Mononuclear cell (primary cell): Measurements from ENCODE around the gene CYB5R4. TPM values are rescaled to one million over a fixed set of nuclear protein-coding genes. Genes with fewer than 3 reads are reported as not detected.

Source experiments
- H3K27me3 ChIP-seq: 2 replicates; pipeline ENCODE4 v1.6.0; 2011; ENCODE audit warnings: low read length, control low read depth; ENCODE audit not compliant: insufficient read depth
- H3K4me1 ChIP-seq: 2 replicates; pipeline ENCODE4 v1.5.1; 2011; ENCODE audit warnings: mild to moderate bottlenecking, low read length, control low read depth; ENCODE audit not compliant: insufficient read depth
- H3K4me3 ChIP-seq: 2 replicates; pipeline ENCODE4 v1.5.1; 2011; ENCODE audit warnings: mild to moderate bottlenecking, low read length, moderate library complexity
- H3K9me3 ChIP-seq: 2 replicates; pipeline ENCODE4 v1.5.1; 2011; ENCODE audit warnings: low read depth, mild to moderate bottlenecking, control low read depth, low read length
- total RNA-seq: library from RNA; depleted of rRNA; stranded (reverse); fragments of >200 nt; gene quantifications from one replicate; pipeline ENCODE4 v1.2.3, GENCODE V29; 2012

Gene CYB5R4
- total RNA-seq, 1 donor = 26.7 TPM

- no peak overlapping the region for H3K4me3 ChIP-seq
- H3K4me1 ChIP-seq = no peaks in the 10 kb centered on the region
- no peaks in the 10 kb centered on the region for H3K9me3 ChIP-seq
- H3K27me3 ChIP-seq = no peaks in the 10 kb centered on the region
Measured at GRCh38 chr6:83970582-83970981, 111.1 kb downstream of the CYB5R4 start.

DNA sequence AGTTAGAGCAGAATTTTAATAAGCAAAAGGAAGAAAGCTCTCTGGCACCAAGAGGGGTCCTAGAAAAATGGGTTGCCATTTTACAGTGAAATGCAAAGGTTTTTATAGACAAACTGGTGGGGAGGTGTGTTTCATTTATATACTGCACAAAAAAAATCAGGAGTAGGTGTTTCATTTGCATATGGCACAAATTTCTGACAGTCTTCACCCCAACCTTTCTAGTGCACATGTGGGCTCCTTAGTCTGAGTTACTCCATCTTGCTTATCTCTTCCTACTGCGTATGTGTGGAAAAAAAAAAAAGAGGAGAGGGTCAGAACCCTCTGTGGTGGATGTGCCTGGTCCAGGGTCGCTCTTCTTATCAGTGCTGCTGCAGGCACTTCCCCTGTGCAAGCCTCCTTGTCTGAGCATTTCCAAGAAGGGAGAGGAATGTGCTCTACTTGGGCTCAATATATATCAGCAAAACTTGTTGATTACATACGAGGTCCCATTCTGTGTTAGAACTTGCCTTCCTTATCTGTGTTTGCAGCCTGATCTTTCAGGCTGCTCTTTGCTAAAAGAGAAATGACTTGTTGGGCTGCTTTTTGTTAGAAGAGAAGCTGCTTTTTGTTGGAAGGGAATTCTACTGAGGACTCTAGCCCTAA, 115.0 kb downstream of the CYB5R4 start:
- H3K27me3 ChIP-seq = no peaks in the 10 kb centered on the region
- H3K9me3 ChIP-seq = no peaks in the 10 kb centered on the region
- no peaks in the 10 kb centered on the region for H3K4me1 ChIP-seq
- no peak overlapping the region for H3K4me3 ChIP-seq

GRCh38 chr6:83976037-83976755, 116.7 kb downstream of the CYB5R4 start:
- Histone ChIP-seq H3K27me3 (no peaks in the 10 kb centered on the region), H3K4me1 (no peaks in the 10 kb centered on the region), H3K9me3 (no peaks in the 10 kb centered on the region), H3K4me3 (no peak overlapping the region)

GRCh38 chr6:83976871-83977270, 117.4 kb downstream of the CYB5R4 start:
- Histone ChIP-seq H3K27me3 (no peaks in the 10 kb centered on the region), H3K4me1 (no peaks in the 10 kb centered on the region), H3K4me3 (no peak overlapping the region), H3K9me3 (no peaks in the 10 kb centered on the region)

GRCh38 chr6:83978324-83978734, 118.8 kb downstream of the CYB5R4 start:
- Histone ChIP-seq H3K4me1 (no peaks in the 10 kb centered on the region), H3K9me3 (no peaks in the 10 kb centered on the region), H3K4me3 (no peak overlapping the region), H3K27me3 (no peaks in the 10 kb centered on the region)

- Histone ChIP-seq H3K4me1 (no peaks in the 10 kb centered on the region), H3K9me3 (no peaks in the 10 kb centered on the region), H3K27me3 (no peaks in the 10 kb centered on the region), H3K4me3 (no peak overlapping the region)
Measured at GRCh38 chr6:83978997-83979396, 119.5 kb downstream of the CYB5R4 start.

GRCh38 chr6:83984411-83984810, 124.9 kb downstream of the CYB5R4 start:
- no peaks in the 10 kb centered on the region for H3K4me1 ChIP-seq
- no peak overlapping the region for H3K4me3 ChIP-seq
- H3K27me3 ChIP-seq = no peaks in the 10 kb centered on the region
- no peaks in the 10 kb centered on the region for H3K9me3 ChIP-seq

GRCh38 chr6:83985308-83985713, 125.8 kb downstream of the CYB5R4 start:
- no peak overlapping the region for H3K4me3 ChIP-seq
- H3K9me3 ChIP-seq = no peaks in the 10 kb centered on the region
- H3K27me3 ChIP-seq = no peaks in the 10 kb centered on the region
- no peaks in the 10 kb centered on the region for H3K4me1 ChIP-seq

- Histone ChIP-seq H3K9me3 (no peaks in the 10 kb centered on the region), H3K27me3 (no peaks in the 10 kb centered on the region), H3K4me3 (no peak overlapping the region), H3K4me1 (no peaks in the 10 kb centered on the region)
Measured at GRCh38 chr6:83985715-83986114, 126.2 kb downstream of the CYB5R4 start.

GRCh38 chr6:83998021-83998584, 138.6 kb downstream of the CYB5R4 start:
- H3K4me1 ChIP-seq = no peaks in the 10 kb centered on the region
- H3K4me3 ChIP-seq = no peak overlapping the region
- H3K9me3 ChIP-seq = no peaks in the 10 kb centered on the region
- H3K27me3 ChIP-seq = no peaks in the 10 kb centered on the region

DNA sequence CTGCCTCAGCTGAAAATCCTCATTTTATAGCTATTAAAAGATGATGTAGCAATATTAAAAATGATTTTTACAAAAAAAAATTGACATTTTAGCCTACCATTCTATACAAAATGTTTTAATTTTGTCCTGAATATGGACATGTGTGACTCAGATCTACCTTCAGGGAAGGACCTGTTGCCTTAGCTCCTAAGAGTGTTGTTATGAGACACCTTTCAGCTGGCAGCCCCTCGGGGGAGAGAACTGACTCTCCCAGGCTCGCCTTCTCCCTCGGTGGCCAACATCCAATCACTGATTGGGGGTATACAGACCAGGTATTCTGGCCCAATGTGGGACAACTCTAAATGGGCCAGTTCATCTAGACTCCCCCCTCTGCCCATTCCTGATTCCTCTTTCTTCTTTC, 141.6 kb downstream of the CYB5R4 start:
- no peak overlapping the region for H3K4me3 ChIP-seq
- no peaks in the 10 kb centered on the region for H3K27me3 ChIP-seq
- H3K4me1 ChIP-seq = no peaks in the 10 kb centered on the region
- no peaks in the 10 kb centered on the region for H3K9me3 ChIP-seq

DNA sequence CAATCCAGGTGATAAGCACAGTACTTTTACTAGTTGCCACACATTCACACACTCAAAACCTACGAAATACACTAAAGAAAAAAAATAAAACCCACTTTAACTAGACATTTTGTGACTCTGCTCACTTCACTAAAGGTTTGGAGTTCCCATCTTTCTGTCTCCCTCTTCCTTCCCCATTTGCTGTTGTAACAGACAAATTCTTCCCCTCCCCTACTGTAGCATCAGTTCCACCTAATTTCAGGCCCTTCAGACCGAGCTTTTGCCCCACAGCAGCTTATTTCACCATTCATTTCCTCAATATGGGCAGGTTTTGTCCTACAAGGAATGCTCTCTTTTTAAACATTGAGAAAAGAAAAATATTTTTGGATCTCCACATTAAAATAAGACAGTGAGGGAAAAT, 142.7 kb downstream of the CYB5R4 start:
- Histone ChIP-seq H3K4me3 (no peak overlapping the region), H3K27me3 (no peaks in the 10 kb centered on the region), H3K4me1 (no peaks in the 10 kb centered on the region), H3K9me3 (no peaks in the 10 kb centered on the region)

GRCh38 chr6:84003131-84003530, 143.6 kb downstream of the CYB5R4 start:
- Histone ChIP-seq H3K4me1 (no peaks in the 10 kb centered on the region), H3K27me3 (no peaks in the 10 kb centered on the region), H3K9me3 (no peaks in the 10 kb centered on the region), H3K4me3 (no peak overlapping the region)

GRCh38 chr6:84003654-84004053, 144.2 kb downstream of the CYB5R4 start:
- H3K4me1 ChIP-seq = no peaks in the 10 kb centered on the region
- H3K4me3 ChIP-seq = no peak overlapping the region
- H3K27me3 ChIP-seq = no peaks in the 10 kb centered on the region
- H3K9me3 ChIP-seq = no peaks in the 10 kb centered on the region

- H3K9me3 ChIP-seq = no peaks in the 10 kb centered on the region
- no peaks in the 10 kb centered on the region for H3K27me3 ChIP-seq
- no peak overlapping the region for H3K4me3 ChIP-seq
- no peaks in the 10 kb centered on the region for H3K4me1 ChIP-seq
Measured at GRCh38 chr6:84007871-84008270, 148.4 kb downstream of the CYB5R4 start.

DNA sequence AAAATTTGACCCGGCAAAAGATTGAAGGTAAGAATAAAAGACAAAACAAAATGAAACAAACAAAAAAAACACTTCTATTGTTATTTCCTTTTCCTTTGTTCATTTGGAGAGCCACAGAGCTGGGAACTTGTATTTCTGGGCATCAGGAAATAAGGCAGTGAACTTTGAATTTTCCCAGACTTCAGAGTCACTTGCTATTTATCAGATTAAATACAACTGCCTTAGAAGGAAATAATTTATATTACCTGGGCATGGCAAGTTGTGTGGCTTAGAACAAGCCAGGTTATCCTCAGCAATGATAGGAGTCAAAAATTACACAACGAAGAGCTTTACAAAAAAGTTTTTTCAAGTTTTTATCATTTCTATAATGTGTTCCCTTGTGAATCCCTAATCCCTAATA, 153.9 kb downstream of the CYB5R4 start:
- Histone ChIP-seq H3K27me3 (no peaks in the 10 kb centered on the region), H3K4me1 (no peaks in the 10 kb centered on the region), H3K9me3 (no peaks in the 10 kb centered on the region), H3K4me3 (no peak overlapping the region)
